Measurements from ENCODE around the gene TNNT3.

The TNNT3 gene

GRCh38 chr11:1876361-1877063, 43.0 kb upstream of the TNNT3 start:
- H3K9me3 ChIP-seq (replicated peaks; ENCODE audit: low read length) = no peaks in the 10 kb centered on the region
- peak overlapping the region; percentile 62 for H3K9ac ChIP-seq (ENCODE audit: low read depth, low read length)
- peak overlapping the region; percentile 59 for H3K4me3 ChIP-seq (ENCODE audit: low read length)
- H3K4me1 ChIP-seq (ENCODE audit: control insufficient read depth, insufficient read depth, low read length) = peaks cover 73% of the 10 kb centered on the region
- H3K27me3 ChIP-seq (ENCODE audit: control insufficient read depth, insufficient read depth, low read length) = no peaks in the 10 kb centered on the region
- peaks cover 25% of the 10 kb centered on the region for H3K36me3 ChIP-seq (ENCODE audit: insufficient read depth, low read length)
- peak overlapping the region; percentile 79 for H3K4me2 ChIP-seq (ENCODE audit: low read length)

DNA sequence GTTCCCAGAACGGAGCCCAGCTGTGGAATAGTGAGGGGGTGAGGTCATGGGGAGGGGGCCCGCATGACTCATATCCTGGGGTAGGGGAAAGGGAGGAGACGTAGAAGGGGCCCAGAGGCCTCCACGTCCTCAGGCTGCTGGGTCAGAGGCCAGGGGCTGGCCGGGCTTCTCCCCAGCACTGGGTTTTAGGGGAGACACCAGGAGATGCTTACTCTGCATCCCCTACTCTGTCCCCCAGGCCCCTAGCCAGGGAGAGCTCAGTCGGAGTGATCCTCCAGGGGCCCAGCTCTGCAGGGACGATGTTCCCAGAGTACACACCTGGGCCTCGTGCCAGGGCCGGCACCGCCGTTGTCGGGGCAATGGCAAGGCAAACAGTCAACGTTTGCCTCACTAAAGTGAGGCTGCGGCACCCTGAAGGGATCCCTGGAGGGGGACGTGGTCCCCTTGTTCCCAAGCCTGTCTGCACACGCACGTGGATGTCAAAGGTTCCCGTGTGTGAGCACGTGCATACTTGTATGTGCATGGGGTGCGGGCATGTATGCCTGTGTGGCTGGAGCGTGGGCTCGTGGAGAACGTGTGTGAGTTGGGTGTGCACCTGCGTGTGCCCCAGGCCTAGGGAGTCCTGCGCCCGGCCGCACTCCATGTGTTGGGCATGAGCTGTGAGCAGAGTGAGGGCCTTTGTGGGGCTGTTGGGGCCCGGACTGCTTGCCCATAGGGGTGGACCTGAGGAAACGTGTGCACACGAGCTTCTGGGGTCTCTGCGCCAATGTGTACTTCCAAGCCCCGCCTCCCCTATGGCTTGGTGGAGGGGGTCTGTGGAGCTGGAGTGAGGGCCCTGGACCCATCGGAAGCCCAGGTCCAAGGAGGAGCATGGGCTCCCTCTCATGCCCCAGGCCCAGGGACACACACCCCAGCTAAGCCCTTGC, 42.0 kb upstream of the TNNT3 start:
- Histone ChIP-seq H3K4me2 (ENCODE audit: low read length) (peak overlapping the region; percentile 73), H3K27me3 (ENCODE audit: control insufficient read depth, insufficient read depth, low read length) (no peaks in the 10 kb centered on the region), H3K36me3 (ENCODE audit: insufficient read depth, low read length) (peaks cover 33% of the 10 kb centered on the region), H3K9me3 (replicated peaks; ENCODE audit: low read length) (no peaks in the 10 kb centered on the region), H3K9ac (ENCODE audit: low read depth, low read length) (peak overlapping the region; percentile 62), H3K4me1 (ENCODE audit: control insufficient read depth, insufficient read depth, low read length) (peaks cover 82% of the 10 kb centered on the region), H3K4me3 (ENCODE audit: low read length) (peak overlapping the region; percentile 48)

DNA sequence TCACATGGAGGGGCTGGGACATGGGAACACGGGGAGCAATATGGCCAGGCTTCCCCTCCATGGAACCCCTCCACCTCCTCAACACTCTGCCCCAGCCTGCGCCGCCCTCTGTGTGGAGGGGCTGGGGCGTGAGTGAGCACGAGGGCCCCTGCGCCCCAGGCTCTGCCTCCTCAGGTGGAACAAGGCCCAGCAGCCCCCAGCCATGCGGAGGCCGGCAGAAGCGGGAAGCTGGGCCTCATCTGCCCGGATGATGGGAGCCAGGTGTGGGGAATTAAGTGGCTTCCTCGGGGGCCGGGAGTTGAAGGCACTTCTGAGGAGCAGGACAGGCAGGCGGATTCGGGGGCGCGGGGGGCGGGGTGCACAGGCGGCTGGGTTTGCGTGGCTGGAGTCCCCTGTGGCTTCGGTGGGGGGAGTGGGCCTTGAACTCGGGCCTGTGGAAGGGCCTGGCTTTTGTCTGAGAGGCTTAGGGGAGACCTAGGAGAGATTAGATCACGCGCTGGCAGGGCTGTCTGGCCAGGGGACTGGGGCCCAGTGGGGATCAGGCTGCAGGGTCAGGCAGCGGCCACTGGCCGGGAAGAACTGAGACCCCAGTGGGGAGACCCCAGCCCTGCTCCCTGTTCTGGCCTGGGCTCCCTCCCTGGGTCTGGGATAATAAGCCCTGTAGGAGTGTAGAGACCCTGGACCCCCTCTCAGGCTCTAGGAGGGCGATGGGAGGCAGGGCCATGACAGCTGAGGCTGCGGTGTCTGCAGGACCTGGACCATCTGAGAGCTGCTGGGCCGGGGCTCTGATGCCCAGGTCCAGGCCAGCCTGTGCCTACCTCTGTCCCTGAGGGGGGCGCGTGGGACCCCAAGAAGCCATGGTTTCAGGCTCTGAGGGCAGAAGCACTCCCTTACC, 41.1 kb upstream of the TNNT3 start:
- peaks cover 42% of the 10 kb centered on the region for H3K36me3 ChIP-seq (ENCODE audit: insufficient read depth, low read length)
- H3K27me3 ChIP-seq (ENCODE audit: control insufficient read depth, insufficient read depth, low read length) = no peaks in the 10 kb centered on the region
- H3K4me2 ChIP-seq (ENCODE audit: low read length) = peak overlapping the region; percentile 73
- peaks cover 82% of the 10 kb centered on the region for H3K4me1 ChIP-seq (ENCODE audit: control insufficient read depth, insufficient read depth, low read length)
- H3K9me3 ChIP-seq (replicated peaks; ENCODE audit: low read length) = no peaks in the 10 kb centered on the region
- peak overlapping the region; percentile 62 for H3K9ac ChIP-seq (ENCODE audit: low read depth, low read length)
- H3K4me3 ChIP-seq (ENCODE audit: low read length) = no peak overlapping the region

- peak overlapping the region; percentile 67 for H3K4me2 ChIP-seq (ENCODE audit: low read length)
- no peaks in the 10 kb centered on the region for H3K9me3 ChIP-seq (replicated peaks; ENCODE audit: low read length)
- no peak overlapping the region for H3K4me3 ChIP-seq (ENCODE audit: low read length)
- peaks cover 76% of the 10 kb centered on the region for H3K4me1 ChIP-seq (ENCODE audit: control insufficient read depth, insufficient read depth, low read length)
- H3K9ac ChIP-seq (ENCODE audit: low read depth, low read length) = peak overlapping the region; percentile 92
- H3K27me3 ChIP-seq (ENCODE audit: control insufficient read depth, insufficient read depth, low read length) = no peaks in the 10 kb centered on the region
- peaks cover 52% of the 10 kb centered on the region for H3K36me3 ChIP-seq (ENCODE audit: insufficient read depth, low read length)
Measured at GRCh38 chr11:1879342-1879940, 40.1 kb upstream of the TNNT3 start.

GRCh38 chr11:1879941-1880720, 39.4 kb upstream of the TNNT3 start:
- H3K9ac ChIP-seq (ENCODE audit: low read depth, low read length) = peak overlapping the region; percentile 92

GRCh38 chr11:1880746-1881441, 38.6 kb upstream of the TNNT3 start:
- H3K4me2 ChIP-seq (ENCODE audit: low read length) = peak overlapping the region; percentile 67
- H3K4me1 ChIP-seq (ENCODE audit: control insufficient read depth, insufficient read depth, low read length) = peaks cover 62% of the 10 kb centered on the region
- H3K9ac ChIP-seq (ENCODE audit: low read depth, low read length) = peak overlapping the region; percentile 92
- H3K4me3 ChIP-seq (ENCODE audit: low read length) = peak overlapping the region; percentile 41
- H3K27me3 ChIP-seq (ENCODE audit: control insufficient read depth, insufficient read depth, low read length) = no peaks in the 10 kb centered on the region
- H3K9me3 ChIP-seq (replicated peaks; ENCODE audit: low read length) = no peaks in the 10 kb centered on the region
- H3K36me3 ChIP-seq (ENCODE audit: insufficient read depth, low read length) = peaks cover 62% of the 10 kb centered on the region

More at GRCh38 chr11:1879941-1880720, 39.4 kb upstream of the TNNT3 start:
- Histone ChIP-seq H3K9me3 (replicated peaks; ENCODE audit: low read length) (no peaks in the 10 kb centered on the region), H3K4me1 (ENCODE audit: control insufficient read depth, insufficient read depth, low read length) (peaks cover 69% of the 10 kb centered on the region), H3K36me3 (ENCODE audit: insufficient read depth, low read length) (peaks cover 59% of the 10 kb centered on the region), H3K4me3 (ENCODE audit: low read length) (peak overlapping the region; percentile 41), H3K27me3 (ENCODE audit: control insufficient read depth, insufficient read depth, low read length) (no peaks in the 10 kb centered on the region), H3K4me2 (ENCODE audit: low read length) (peak overlapping the region; percentile 67)

GRCh38 chr11:1881442-1882264, 37.9 kb upstream of the TNNT3 start:
- H3K36me3 ChIP-seq (ENCODE audit: insufficient read depth, low read length) = peaks cover 70% of the 10 kb centered on the region

DNA sequence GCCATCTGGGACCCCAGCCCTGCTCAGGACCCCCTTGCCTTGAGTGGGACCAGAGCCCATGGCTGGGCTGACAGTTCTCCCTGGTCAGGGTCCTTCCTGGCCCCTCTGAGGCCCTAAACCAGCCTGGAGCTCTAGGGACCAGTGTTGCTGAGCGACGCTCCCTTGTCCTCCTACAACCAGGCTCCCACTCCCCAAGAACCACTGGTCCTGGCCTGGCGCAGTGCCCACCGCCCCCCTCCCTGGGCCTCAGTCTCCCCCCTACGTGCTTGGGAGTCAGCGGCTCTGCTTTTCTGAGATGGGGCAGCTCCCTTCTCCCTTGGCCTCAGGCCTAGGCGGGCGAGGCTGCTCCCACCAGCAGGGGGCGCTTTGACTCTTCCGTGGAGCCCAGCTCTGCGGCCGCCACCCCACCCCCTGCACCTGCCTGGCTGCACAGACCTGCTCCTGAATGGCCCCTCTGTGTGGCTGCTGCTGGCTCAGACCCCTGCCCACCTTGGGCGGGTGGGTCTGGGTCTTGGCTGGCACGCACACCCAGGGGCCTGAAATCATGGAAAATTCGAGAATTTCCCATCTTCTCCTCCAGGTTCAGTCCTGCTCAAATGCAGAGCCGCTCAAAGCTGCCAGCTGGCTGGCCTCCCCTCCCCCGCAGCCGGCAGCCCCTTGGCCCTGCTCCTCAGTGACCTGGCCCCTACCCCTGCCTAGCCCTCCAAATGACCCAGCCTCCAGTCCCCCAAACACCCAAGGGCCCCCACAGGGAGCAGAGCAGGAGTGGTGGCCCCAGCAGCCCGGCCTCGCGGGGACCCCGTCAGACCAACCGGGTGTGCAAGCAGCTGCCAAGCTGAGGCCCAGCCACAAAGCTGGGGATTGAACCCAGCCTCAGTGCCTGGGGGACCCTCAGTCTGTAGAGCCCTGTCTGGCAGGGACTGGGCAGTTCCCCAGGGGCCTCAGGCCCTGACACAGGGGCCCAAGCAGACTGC, 37.0 kb upstream of the TNNT3 start:
- H3K9me3 ChIP-seq (replicated peaks; ENCODE audit: low read length) = no peaks in the 10 kb centered on the region
- H3K4me3 ChIP-seq (ENCODE audit: low read length) = no peak overlapping the region
- H3K9ac ChIP-seq (ENCODE audit: low read depth, low read length) = peak overlapping the region; percentile 46
- H3K4me2 ChIP-seq (ENCODE audit: low read length) = no peak overlapping the region
- peaks cover 46% of the 10 kb centered on the region for H3K4me1 ChIP-seq (ENCODE audit: control insufficient read depth, insufficient read depth, low read length)
- peaks cover 79% of the 10 kb centered on the region for H3K36me3 ChIP-seq (ENCODE audit: insufficient read depth, low read length)
- no peaks in the 10 kb centered on the region for H3K27me3 ChIP-seq (ENCODE audit: control insufficient read depth, insufficient read depth, low read length)

More at GRCh38 chr11:1881442-1882264, 37.9 kb upstream of the TNNT3 start:
- H3K4me2 ChIP-seq (ENCODE audit: low read length) = peak overlapping the region; percentile 67
- peak overlapping the region; percentile 92 for H3K9ac ChIP-seq (ENCODE audit: low read depth, low read length)
- H3K27me3 ChIP-seq (ENCODE audit: control insufficient read depth, insufficient read depth, low read length) = no peaks in the 10 kb centered on the region
- H3K4me3 ChIP-seq (ENCODE audit: low read length) = no peak overlapping the region
- H3K9me3 ChIP-seq (replicated peaks; ENCODE audit: low read length) = no peaks in the 10 kb centered on the region
- peaks cover 54% of the 10 kb centered on the region for H3K4me1 ChIP-seq (ENCODE audit: control insufficient read depth, insufficient read depth, low read length)

Measured in skeletal muscle satellite cell (primary cell).